ENCODE measurements around the gene MYOG.

The MYOG gene

GRCh38 chr1:203122159-203122558 lies 36.3 kb upstream of the MYOG start:
- H3K4me2 ChIP-seq (ENCODE audit: low read length) = no peak overlapping the region
- H3K4me3 ChIP-seq (ENCODE audit: low read depth, low read length, poor library complexity, severe bottlenecking) = no peak overlapping the region
- H3K9me2 ChIP-seq (ENCODE audit: low read depth, low read length) = no peaks in the 10 kb centered on the region
- TF ChIP-seq CTCF (IDR thresholded peaks at IDR 0.05; ENCODE audit: low read length) = no peak
- H3F3A ChIP-seq (ENCODE audit: insufficient read depth, low read length) = no peaks in the 10 kb centered on the region
- no peak overlapping the region for H3K27ac ChIP-seq (ENCODE audit: low read depth, low read length, poor library complexity, severe bottlenecking)
- no peaks in the 10 kb centered on the region for H3K79me2 ChIP-seq (ENCODE audit: insufficient read depth, low read length)
- no peaks in the 10 kb centered on the region for H4K20me1 ChIP-seq (ENCODE audit: insufficient read depth, low read length)
- no peaks in the 10 kb centered on the region for H3K9me3 ChIP-seq (ENCODE audit: low read length)
- H3K36me3 ChIP-seq (ENCODE audit: insufficient read depth, low read length) = no peaks in the 10 kb centered on the region
- no peak overlapping the region for H3K9ac ChIP-seq (ENCODE audit: low read length)
- no peaks in the 10 kb centered on the region; the same call in none of the 2 replicates for H3K27me3 ChIP-seq (ENCODE audit: insufficient read depth, low read length)
- H3K4me1 ChIP-seq (ENCODE audit: insufficient read depth, low read length, severe bottlenecking) = no peaks in the 10 kb centered on the region
- no peak overlapping the region for H2AFZ ChIP-seq (ENCODE audit: low read length)

GRCh38 chr1:203121186-203122015 lies 35.6 kb upstream of the MYOG start:
- H3K79me2 ChIP-seq (ENCODE audit: insufficient read depth, low read length) = no peaks in the 10 kb centered on the region
- H3K4me3 ChIP-seq (ENCODE audit: low read depth, low read length, poor library complexity, severe bottlenecking) = no peak overlapping the region
- no peak for TF ChIP-seq CTCF (IDR thresholded peaks at IDR 0.05; ENCODE audit: low read length)
- TF ChIP-seq EZH2 (IDR thresholded peaks at IDR 0.05; ENCODE audit: borderline replicate concordance, low read length) = no peak

GRCh38 chr1:203120325-203121153 lies 34.7 kb upstream of the MYOG start:
- no peak overlapping the region for H3K27ac ChIP-seq (ENCODE audit: low read depth, low read length, poor library complexity, severe bottlenecking)
- no peaks in the 10 kb centered on the region for H3K4me1 ChIP-seq (ENCODE audit: insufficient read depth, low read length, severe bottlenecking)
- no peaks in the 10 kb centered on the region for H3F3A ChIP-seq (ENCODE audit: insufficient read depth, low read length)
- no peak for TF ChIP-seq CTCF (IDR thresholded peaks at IDR 0.05; ENCODE audit: low read length)
- no peak for TF ChIP-seq EZH2 (IDR thresholded peaks at IDR 0.05; ENCODE audit: borderline replicate concordance, low read length)
- H2AFZ ChIP-seq (ENCODE audit: low read length) = no peak overlapping the region
- peaks cover 4% of the 10 kb centered on the region for H3K27me3 ChIP-seq (ENCODE audit: insufficient read depth, low read length)
- H3K9ac ChIP-seq (ENCODE audit: low read length) = no peak overlapping the region
- H3K9me3 ChIP-seq (ENCODE audit: low read length) = no peaks in the 10 kb centered on the region
- H4K20me1 ChIP-seq (ENCODE audit: insufficient read depth, low read length) = no peaks in the 10 kb centered on the region
- no peaks in the 10 kb centered on the region for H3K9me2 ChIP-seq (ENCODE audit: low read depth, low read length)
- no peak overlapping the region for H3K4me3 ChIP-seq (ENCODE audit: low read depth, low read length, poor library complexity, severe bottlenecking)
- no peaks in the 10 kb centered on the region for H3K79me2 ChIP-seq (ENCODE audit: insufficient read depth, low read length)
- H3K36me3 ChIP-seq (ENCODE audit: insufficient read depth, low read length) = no peaks in the 10 kb centered on the region
- H3K4me2 ChIP-seq (ENCODE audit: low read length) = no peak overlapping the region

More at GRCh38 chr1:203121186-203122015, 35.6 kb upstream of the MYOG start:
- no peaks in the 10 kb centered on the region for H3K9me2 ChIP-seq (ENCODE audit: low read depth, low read length)
- no peaks in the 10 kb centered on the region for H3K36me3 ChIP-seq (ENCODE audit: insufficient read depth, low read length)
- no peaks in the 10 kb centered on the region for H4K20me1 ChIP-seq (ENCODE audit: insufficient read depth, low read length)
- H3K4me2 ChIP-seq (ENCODE audit: low read length) = no peak overlapping the region
- H3K27me3 ChIP-seq (ENCODE audit: insufficient read depth, low read length) = no peaks in the 10 kb centered on the region; the same call in none of the 2 replicates
- no peak overlapping the region for H3K9ac ChIP-seq (ENCODE audit: low read length)
- no peaks in the 10 kb centered on the region for H3K4me1 ChIP-seq (ENCODE audit: insufficient read depth, low read length, severe bottlenecking)
- no peaks in the 10 kb centered on the region for H3F3A ChIP-seq (ENCODE audit: insufficient read depth, low read length)
- no peaks in the 10 kb centered on the region for H3K9me3 ChIP-seq (ENCODE audit: low read length)
- no peak overlapping the region for H2AFZ ChIP-seq (ENCODE audit: low read length)
- no peak overlapping the region for H3K27ac ChIP-seq (ENCODE audit: low read depth, low read length, poor library complexity, severe bottlenecking)
